GM12865 (cell line): ENCODE data around the gene ADAM17.

Experiments used
- DNase-seq: peaks from one replicate; pipeline ENCODE4 v3.0.0; 2010; ENCODE audit warnings: low read depth
- H3K4me3 ChIP-seq: 2 replicates; pipeline ENCODE4 v1.5.1; 2011; ENCODE audit warnings: mild to moderate bottlenecking, low read depth, low read length, control low read depth
- TF ChIP-seq, protein P1 (sequence below): IDR thresholded peaks from 2 replicates; pipeline ENCODE4 v1.5.1; 2011; ENCODE audit warnings: low read length, control low read depth, low read depth, inconsistent platforms; ENCODE audit not compliant: insufficient read depth; ENCODE audit errors: missing control alignments

Gene ADAM17

DNA sequence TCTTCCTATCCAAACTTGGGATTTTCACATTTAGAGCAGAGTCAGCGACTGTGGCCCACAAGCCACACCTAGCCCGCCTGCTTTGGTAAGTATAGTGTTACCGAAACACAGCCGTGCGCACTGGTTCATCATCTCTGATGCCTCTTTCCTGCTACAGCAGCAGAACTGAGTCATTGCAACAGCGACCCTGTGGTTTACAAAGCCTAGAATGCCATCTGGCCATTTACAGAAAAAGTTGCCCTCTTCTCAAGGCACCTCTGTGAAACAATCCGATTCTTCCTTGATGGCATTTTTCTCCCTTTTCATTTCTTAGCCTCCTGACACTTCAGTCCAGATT lies 92.0 kb downstream of the ADAM17 start:
- DNase-seq: no peak
- TF ChIP-seq, protein P1, sequence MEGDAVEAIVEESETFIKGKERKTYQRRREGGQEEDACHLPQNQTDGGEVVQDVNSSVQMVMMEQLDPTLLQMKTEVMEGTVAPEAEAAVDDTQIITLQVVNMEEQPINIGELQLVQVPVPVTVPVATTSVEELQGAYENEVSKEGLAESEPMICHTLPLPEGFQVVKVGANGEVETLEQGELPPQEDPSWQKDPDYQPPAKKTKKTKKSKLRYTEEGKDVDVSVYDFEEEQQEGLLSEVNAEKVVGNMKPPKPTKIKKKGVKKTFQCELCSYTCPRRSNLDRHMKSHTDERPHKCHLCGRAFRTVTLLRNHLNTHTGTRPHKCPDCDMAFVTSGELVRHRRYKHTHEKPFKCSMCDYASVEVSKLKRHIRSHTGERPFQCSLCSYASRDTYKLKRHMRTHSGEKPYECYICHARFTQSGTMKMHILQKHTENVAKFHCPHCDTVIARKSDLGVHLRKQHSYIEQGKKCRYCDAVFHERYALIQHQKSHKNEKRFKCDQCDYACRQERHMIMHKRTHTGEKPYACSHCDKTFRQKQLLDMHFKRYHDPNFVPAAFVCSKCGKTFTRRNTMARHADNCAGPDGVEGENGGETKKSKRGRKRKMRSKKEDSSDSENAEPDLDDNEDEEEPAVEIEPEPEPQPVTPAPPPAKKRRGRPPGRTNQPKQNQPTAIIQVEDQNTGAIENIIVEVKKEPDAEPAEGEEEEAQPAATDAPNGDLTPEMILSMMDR: no peak
- no peak overlapping the region for H3K4me3 ChIP-seq

DNA sequence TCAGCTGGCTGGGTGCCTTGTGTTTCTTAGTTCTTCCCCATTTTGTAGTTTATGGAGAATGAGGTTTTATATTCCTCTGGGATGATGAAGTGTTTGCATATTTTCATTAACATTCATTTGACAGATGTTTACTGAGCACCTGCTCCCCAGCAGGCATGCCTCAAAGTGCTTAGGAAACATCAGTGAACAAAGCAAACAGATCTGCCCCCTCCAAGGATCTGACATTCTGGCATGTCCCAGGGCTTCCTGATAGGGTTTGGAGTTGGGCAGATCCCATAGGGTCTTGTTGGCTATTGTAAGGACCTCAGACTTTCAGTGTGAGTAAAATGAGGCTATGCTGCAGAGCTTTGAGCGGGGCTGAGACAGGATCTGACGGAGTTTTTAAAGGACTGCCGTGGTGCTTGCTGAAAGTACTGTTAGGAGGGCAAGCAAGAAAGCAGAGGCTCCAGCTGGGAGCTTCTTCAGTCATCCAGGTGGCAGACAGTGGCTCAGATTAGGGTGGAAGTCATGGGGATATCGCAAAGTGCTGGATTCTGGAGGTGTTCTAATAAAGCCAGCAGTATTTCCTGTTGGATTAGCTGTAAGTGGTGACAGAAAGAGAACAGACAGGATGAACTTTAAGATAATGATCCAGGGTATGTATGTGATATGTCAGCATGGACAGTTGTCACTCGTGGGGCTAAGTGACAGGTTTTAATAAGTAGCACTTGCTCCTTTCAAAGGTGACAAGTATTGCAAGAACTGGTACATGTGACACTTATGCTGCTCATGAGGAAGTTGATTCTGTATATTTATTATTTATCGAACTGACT lies 92.5 kb downstream of the ADAM17 start:
- DNase-seq: no peak
- TF ChIP-seq, protein P1: no peak
- no peak overlapping the region for H3K4me3 ChIP-seq

DNA sequence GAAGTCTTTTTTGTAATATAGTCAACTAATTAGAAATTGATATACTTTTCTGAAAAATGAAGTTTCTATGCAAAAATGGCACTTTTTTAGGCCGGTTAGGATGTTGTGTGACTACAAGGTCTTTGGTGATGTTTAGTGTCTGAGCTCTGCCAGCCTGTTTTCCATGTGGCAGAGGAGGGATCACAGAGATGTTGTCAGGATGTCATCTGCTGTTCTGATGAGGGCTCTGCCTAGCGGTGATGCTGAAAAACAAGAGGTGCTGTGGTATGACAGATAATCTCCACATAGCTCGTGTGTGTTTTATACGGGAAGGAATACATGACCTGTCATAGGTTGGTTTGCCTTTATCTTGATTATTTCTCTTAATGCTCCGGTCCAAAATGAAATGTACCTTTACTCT lies 93.3 kb downstream of the ADAM17 start:
- DNase-seq: no peak
- TF ChIP-seq, protein P1: no peak
- no peak overlapping the region for H3K4me3 ChIP-seq

DNA sequence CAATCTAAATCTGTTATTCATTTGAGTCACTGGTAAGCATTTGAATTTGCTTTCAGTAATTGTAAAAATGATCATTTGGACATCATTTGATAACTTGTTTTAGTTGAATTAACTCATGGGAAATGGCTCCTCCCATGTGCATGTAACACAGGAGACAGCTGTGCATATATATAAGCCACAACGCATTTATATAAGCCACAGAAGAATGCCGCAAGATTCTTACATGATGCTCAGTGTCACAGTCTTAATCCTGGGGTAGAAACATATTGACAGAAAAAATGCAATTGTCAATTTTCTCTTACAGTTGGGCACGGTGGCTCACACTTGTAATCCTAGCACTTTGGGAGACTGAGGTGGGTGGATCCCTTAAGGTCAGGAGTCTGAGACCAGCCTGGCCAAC lies 94.6 kb downstream of the ADAM17 start:
- DNase-seq: no peak
- no peak overlapping the region for H3K4me3 ChIP-seq
- TF ChIP-seq, protein P1: no peak

DNA sequence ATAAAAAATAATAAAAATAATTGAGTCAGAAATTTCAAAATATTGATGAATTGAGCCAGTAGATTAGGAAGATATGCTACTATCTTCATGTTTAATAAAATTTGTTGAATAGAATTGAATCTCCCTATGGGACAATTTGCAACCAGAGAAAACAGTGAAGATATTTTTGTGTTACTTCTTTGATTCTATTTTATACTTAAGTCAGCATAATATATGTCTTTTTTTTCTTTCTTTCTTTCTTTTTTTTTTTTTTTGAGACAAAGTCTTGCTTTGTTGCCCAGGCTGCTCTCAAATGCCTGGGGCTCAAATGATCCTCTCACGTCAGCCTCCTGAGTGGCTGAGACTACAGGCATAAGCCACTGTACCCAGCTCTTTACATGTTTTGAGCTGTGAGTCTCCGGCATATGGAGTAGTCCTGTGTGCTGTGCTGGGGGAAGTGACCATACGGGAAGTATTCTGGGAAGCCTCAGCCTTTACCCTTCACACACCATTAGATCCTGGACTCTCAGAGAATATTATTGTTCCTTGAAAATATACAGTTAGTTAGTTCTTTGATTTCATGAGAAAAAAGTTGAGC lies 95.1 kb downstream of the ADAM17 start:
- no peak for DNase-seq
- no peak overlapping the region for H3K4me3 ChIP-seq
- TF ChIP-seq, protein P1: no peak

DNA sequence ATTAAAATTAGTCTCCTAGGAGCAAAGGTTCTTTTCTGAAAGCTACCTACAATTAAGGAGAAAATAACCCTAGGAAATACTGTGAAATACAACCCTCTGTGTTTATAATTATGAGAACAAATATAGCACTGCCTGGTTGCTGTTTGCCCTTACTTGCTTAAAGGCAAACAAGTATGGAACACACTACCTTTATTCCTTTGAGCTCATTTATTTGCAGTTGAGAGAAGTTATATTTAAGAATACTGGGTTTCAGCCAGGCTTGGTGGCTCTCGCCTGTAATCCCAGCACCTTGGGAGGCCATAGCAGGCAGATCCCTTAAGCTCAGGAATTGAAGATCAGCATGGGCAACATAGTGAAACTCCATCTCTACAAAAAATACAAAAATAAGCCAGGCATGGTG lies 104.4 kb downstream of the ADAM17 start:
- DNase-seq: no peak
- no peak overlapping the region for H3K4me3 ChIP-seq
- TF ChIP-seq, protein P1: no peak
